ENCODE data around the gene UCP1.

DNA sequence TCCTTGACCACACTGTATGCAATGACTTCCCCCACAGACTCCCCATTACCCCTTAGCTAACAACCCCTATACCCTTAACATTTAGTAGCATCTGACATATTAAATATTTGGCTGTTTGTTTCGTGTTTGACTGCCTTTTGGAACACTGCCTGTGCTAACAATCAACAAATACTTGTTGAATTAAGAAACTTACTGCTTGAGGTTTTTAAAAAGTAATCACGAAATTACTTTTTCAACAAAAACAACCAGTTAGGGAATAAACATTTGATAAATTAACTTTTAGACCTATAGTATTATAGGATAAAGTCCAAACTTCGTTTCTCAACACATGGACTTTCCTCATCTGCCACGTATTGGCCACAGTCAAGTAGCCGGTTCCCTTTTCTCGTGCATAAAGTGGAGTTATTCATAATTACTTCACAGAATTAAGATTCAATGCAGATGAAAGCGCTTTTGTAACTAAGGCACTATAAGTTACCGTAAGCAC lies 45.3 kb downstream of the UCP1 start:
- TF ChIP-seq POLR2A (IDR thresholded peaks at IDR 0.05) = no peak
- TF ChIP-seq, protein P1, sequence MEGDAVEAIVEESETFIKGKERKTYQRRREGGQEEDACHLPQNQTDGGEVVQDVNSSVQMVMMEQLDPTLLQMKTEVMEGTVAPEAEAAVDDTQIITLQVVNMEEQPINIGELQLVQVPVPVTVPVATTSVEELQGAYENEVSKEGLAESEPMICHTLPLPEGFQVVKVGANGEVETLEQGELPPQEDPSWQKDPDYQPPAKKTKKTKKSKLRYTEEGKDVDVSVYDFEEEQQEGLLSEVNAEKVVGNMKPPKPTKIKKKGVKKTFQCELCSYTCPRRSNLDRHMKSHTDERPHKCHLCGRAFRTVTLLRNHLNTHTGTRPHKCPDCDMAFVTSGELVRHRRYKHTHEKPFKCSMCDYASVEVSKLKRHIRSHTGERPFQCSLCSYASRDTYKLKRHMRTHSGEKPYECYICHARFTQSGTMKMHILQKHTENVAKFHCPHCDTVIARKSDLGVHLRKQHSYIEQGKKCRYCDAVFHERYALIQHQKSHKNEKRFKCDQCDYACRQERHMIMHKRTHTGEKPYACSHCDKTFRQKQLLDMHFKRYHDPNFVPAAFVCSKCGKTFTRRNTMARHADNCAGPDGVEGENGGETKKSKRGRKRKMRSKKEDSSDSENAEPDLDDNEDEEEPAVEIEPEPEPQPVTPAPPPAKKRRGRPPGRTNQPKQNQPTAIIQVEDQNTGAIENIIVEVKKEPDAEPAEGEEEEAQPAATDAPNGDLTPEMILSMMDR (IDR thresholded peaks at IDR 0.05) = no peak
